Right lobe of liver (tissue), 4 donors: Measurements from ENCODE around the gene CD83.

ENCODE experiments used
- CTCF ChIP-seq, 4 donors: fragments of 200-600 bp in 3 of 4; fragments of 450-650 bp in 1 of 4; IDR thresholded peaks; one replicate each; pipeline versions ENCODE4 v1.5.1 to v1.8.0; 2016 to 2022; ENCODE audit warnings: antibody characterized with exemption in 4 of 4, mild to moderate bottlenecking in 2 of 4
- POLR2A ChIP-seq: fragments of 450-650 bp; IDR thresholded peaks from one replicate; pipeline ENCODE4 v1.6.1; 2017; ENCODE audit warnings: antibody characterized with exemption, mild to moderate bottlenecking
- donor health status: DM: no; HTN: no; CAD: no.
- donor health status: DM: no; HTN: no; CAD: no.
- donor health status: DM: no; HTN: yes; CAD: no.

GRCh38 chr6:14088600-14089192, 28.9 kb upstream of the CD83 start:
- TF ChIP-seq POLR2A (no peak), CTCF (IDR thresholded peaks at IDR 0.05) (no peak)
